ENCODE measurements around the gene ZXDC.

GRCh38 chr3:126482503-126483255 lies 7.0 kb upstream of the ZXDC start:
- TF ChIP-seq CTCF (IDR thresholded peaks at IDR 0.05; ENCODE audit: insufficient read depth, low read length) (no peak), POLR2AphosphoS5 (IDR thresholded peaks at IDR 0.05; ENCODE audit: low read depth) (no peak), REST (IDR thresholded peaks at IDR 0.05; ENCODE audit: insufficient replicate concordance, low read depth) (no peak)
